NT2/D1 (cell line): ENCODE data around the gene RAB11FIP4.

Source experiments
- SUZ12 ChIP-seq: IDR thresholded peaks from 2 replicates; pipeline ENCODE4 v1.6.1; 2011; ENCODE audit not compliant: insufficient read length, insufficient read depth; ENCODE audit errors: extremely low read depth
- YY1 ChIP-seq: IDR thresholded peaks from 2 replicates; pipeline ENCODE4 v1.6.1; 2011; ENCODE audit not compliant: insufficient read length, insufficient read depth
- ZNF274 ChIP-seq: IDR thresholded peaks from 2 replicates; pipeline ENCODE4 v1.6.1; 2011; ENCODE audit warnings: mild to moderate bottlenecking, low read depth, low read length

DNA sequence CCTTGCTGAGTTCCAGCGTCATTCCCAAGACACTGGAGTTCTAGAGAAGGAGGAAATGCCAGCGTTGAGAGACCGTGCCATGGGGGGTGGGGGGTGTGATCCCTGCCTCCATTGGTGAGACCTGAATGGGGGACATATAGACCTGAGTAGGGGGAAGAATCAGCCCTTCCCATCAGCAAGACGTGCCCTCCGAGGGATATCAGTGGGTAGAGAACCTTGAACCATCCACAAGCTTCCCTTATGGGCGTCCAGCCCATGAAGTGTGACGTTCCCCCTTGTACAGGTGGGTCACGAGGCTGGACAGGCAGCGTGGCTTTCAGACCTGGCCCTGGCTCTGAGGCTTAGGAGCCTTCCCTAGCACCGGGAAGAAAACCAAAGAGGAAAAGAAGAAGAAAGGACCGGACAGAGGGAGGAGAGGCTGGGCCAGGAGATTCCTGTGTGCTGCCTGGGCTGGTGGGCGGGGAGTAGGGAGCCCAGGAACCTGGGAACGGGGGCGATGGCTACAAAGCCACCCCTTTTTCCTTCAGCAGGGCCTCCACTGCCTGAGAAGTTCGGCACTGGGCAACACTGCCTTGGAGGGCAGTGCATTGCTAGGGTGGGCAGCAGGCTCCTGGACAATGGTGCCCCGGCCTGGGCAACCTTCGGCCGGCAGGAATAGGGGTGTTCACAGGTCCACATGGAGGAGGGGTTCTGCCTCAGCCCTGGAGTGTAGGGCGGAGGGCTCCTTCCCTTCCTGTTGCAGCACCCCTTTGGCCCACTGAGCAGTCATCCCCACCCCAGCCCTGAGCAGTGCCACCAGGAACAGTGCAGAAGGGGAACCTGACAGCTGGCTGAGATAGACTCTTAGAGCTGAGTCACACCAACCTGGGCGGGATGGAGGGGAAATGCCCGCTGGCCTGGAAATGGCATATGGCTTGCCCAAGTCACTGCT is 7.2 kb downstream of the RAB11FIP4 start:
- no peak for TF ChIP-seq SUZ12
- TF ChIP-seq YY1: no peak
- no peak for TF ChIP-seq ZNF274
